AG09309 (cell line): ENCODE measurements around the gene TMPRSS3.

Experiments used
- DNase-seq: peaks from one replicate; pipeline ENCODE4 v3.0.0-alpha.2; 2010; ENCODE audit warnings: low read depth
- H3K4me3 ChIP-seq: 2 replicates; pipeline ENCODE4 v1.5.1; 2011; ENCODE audit warnings: mild to moderate bottlenecking, low read depth, low read length, moderate library complexity; ENCODE audit not compliant: control insufficient read depth
- TF ChIP-seq, protein P1 (sequence below): IDR thresholded peaks from 2 replicates; pipeline ENCODE4 v1.5.1; 2011; ENCODE audit warnings: mild to moderate bottlenecking, low read depth, low read length, inconsistent platforms; ENCODE audit not compliant: insufficient read depth, control insufficient read depth; ENCODE audit errors: missing control alignments

TMPRSS3 gene

DNA sequence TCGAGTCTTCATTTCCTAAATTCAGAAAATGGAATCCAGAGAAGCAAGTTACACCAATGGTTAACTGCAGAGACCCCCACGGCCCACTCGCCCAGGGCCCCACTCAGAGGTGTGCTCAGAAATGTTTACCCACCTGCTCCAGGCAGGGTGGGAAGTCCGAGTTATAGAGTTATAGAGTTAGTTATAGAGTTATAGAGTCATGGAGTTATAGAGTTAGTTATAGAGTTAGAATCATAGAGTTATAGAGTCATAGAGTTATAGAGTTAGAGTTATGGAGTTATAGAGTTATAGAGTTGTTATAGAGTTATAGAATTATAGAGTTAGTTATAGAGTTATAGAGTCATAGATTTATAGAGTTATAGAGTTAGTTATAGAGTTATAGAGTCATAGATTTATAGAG lies 39.5 kb upstream of the TMPRSS3 start:
- DNase-seq = no peak
- TF ChIP-seq, protein P1, sequence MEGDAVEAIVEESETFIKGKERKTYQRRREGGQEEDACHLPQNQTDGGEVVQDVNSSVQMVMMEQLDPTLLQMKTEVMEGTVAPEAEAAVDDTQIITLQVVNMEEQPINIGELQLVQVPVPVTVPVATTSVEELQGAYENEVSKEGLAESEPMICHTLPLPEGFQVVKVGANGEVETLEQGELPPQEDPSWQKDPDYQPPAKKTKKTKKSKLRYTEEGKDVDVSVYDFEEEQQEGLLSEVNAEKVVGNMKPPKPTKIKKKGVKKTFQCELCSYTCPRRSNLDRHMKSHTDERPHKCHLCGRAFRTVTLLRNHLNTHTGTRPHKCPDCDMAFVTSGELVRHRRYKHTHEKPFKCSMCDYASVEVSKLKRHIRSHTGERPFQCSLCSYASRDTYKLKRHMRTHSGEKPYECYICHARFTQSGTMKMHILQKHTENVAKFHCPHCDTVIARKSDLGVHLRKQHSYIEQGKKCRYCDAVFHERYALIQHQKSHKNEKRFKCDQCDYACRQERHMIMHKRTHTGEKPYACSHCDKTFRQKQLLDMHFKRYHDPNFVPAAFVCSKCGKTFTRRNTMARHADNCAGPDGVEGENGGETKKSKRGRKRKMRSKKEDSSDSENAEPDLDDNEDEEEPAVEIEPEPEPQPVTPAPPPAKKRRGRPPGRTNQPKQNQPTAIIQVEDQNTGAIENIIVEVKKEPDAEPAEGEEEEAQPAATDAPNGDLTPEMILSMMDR = no peak
- no peak overlapping the region for H3K4me3 ChIP-seq

DNA sequence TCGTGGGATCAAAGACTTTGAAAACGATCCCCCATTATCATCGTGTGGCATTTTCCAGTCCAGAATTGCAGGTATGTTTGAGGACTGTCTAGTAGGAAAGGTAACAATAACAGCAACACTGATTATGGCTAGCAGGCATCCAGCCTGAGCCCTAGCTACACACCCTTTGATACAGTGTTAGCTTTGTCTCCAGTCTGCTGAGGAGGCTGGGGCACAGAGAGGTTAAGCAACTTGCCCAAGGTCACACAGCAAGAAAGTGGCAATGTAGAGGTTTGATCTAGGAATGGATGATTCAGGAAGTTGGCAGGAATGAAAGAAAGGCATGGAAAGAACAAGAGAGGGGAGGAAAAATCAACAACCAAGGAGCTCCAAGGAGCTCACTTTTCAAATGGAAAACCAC lies 39.0 kb upstream of the TMPRSS3 start:
- TF ChIP-seq, protein P1 = no peak
- no peak for DNase-seq
- no peak overlapping the region for H3K4me3 ChIP-seq

DNA sequence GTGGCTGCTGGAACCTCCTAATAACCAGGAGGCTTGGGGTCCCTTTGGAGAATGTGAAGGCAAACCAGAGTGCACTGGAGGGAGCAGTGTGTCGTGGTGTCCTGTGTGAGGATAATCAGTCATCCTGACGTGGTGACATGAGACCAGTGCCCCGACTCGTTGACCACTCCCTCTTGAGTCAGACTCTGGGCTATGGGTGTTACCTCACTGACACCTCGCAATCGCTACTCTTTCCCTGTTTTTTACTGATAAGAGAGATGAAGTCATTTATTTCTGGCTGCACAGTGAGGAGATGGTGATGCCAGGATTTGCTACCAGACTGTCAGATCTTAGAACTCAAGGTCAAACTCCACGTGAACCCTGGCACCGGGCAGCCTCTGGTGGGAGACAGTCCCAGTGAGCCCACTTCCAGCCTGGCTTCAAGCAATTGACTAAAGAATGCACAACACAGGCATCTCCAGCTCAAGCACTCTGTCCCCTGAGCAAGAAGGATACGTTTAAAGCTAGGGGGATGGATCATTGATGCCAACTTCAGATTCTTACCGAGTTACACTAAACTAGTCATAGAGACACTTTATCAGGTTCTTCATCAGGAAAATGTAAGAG lies 38.2 kb upstream of the TMPRSS3 start:
- H3K4me3 ChIP-seq = no peak overlapping the region
- TF ChIP-seq, protein P1 = no peak
- DNase-seq = no peak

DNA sequence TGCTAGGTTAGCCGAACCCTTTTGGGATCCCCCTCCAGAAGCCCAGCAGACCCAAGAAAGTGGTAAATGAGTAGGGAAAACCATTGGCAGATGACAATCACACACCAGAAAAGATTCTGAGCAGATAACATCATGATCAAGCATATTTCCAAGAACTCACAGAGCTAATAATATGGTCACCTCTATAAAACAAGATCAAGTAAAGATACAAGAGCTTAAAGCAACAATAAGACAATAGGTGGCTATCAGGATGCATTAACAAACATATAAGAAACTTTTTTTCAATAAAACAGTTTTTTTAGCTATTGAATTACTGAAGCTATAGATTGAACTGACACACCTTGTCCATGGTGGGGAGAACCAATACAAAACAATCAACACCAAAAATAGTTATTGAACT lies 36.8 kb upstream of the TMPRSS3 start:
- no peak overlapping the region for H3K4me3 ChIP-seq
- TF ChIP-seq, protein P1 = no peak
- no peak for DNase-seq

DNA sequence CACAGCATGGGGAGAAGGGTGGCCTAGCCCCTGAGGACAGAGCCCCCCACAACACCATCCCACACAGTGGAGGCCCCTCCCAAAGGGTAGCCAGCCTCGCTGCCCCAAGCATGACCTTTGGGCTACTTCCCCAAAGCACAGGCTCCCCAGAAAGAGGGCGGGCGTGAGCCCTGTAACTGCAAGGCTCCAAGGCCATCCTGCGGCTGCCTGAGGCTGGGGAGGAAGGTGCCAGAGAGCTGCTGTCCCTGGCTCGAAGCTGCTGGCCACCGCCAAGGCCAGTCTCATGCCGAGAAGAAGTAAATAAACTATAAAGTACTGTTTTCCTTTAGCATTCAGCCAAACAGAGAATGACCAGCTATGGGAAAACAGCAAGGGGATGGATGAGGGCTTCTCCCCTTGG lies 35.3 kb upstream of the TMPRSS3 start:
- H3K4me3 ChIP-seq = no peak overlapping the region
- TF ChIP-seq, protein P1 = no peak
- DNase-seq = no peak

DNA sequence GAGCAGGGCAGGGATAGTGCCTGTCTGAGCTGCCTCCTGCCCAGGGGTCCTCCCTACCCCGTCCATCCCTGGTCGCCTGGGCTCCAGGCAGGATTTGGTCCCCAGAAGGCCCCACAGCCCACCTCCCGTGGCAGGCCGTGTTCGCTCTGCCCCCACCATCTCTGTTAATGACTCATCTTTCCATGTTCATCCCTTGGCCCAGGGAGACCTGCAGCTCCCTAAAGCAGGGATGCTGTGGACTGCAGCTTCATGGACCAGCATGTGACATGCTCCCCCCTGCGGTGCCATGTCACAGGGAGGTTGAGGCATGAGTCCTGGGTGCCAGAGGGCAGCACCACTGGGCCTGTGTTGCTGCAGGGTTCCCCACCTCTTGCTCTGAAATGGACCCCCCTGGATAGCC lies 34.7 kb upstream of the TMPRSS3 start:
- DNase-seq = no peak
- H3K4me3 ChIP-seq = no peak overlapping the region
- TF ChIP-seq, protein P1 = no peak

DNA sequence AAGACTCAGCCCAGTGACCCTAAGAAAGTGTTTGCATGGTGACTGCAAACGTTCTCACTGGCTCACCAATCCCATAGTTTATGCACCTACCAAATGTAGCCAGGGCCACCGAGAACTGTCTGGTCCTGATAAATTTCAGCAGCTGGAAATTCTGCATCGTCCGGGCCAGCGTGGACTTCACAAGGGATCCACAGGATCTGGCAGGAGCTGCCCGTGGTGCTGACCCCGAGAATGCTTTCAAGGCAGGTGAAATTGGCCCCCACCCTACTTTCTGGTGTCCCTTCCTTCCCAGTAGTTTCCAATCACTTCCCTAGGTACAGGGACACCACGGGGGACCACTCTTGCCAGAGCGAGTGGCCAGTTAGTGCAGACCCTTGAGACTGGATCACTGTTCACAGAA lies 34.0 kb upstream of the TMPRSS3 start:
- TF ChIP-seq, protein P1 = no peak
- no peak for DNase-seq
- H3K4me3 ChIP-seq = no peak overlapping the region
